Measurements from ENCODE around the gene AFMID. TPM values are rescaled to one million over a fixed set of nuclear protein-coding genes. Genes with fewer than 3 reads are reported as not detected.
A peak's percentile ranks its signal among the peaks of the same experiment; 100 is the strongest.

Gene AFMID
- total RNA-seq, 1 donor from 2014 or later, result 38.6 TPM

- Histone ChIP-seq H3K9me3 (no peaks in the 10 kb centered on the region), H3K36me3 (no peaks in the 10 kb centered on the region), H3K27ac (peak overlapping the region; percentile 31), H3K4me1 (peaks cover 23% of the 10 kb centered on the region), H3K4me3 (no peak overlapping the region), H3K27me3 (ENCODE audit: low read depth) (no peaks in the 10 kb centered on the region)
- DNase-seq (no peak), ATAC-seq (no peak)
- no peak for TF ChIP-seq CTCF (IDR thresholded peaks at IDR 0.05)
- intact Hi-C loops (cut with DNase I), result no loop called here
These were observed 36.6 kb downstream of the AFMID start for GRCh38 chr17:78223765-78224164.

- ATAC-seq (no peak), DNase-seq (no peak)
- Histone ChIP-seq H3K27ac (peak overlapping the region; percentile 31), H3K27me3 (ENCODE audit: low read depth) (no peaks in the 10 kb centered on the region), H3K4me3 (no peak overlapping the region), H3K4me1 (peaks cover 23% of the 10 kb centered on the region), H3K36me3 (no peaks in the 10 kb centered on the region), H3K9me3 (no peaks in the 10 kb centered on the region)
- TF ChIP-seq CTCF (IDR thresholded peaks at IDR 0.05), result no peak
- intact Hi-C loops (cut with DNase I), result no loop called here
These were observed 37.3 kb downstream of the AFMID start for GRCh38 chr17:78224231-78225087.

- H3K27ac ChIP-seq, result no peak overlapping the region
- intact Hi-C loops (cut with DNase I), result no loop called here
- H3K9me3 ChIP-seq, result no peaks in the 10 kb centered on the region
- ATAC-seq (no peak), DNase-seq (no peak)
- no peaks in the 10 kb centered on the region for H3K36me3 ChIP-seq
- TF ChIP-seq CTCF (IDR thresholded peaks at IDR 0.05), result no peak
- H3K27me3 ChIP-seq (ENCODE audit: low read depth), result peaks cover under 1% of the 10 kb centered on the region
- H3K4me1 ChIP-seq, result peaks cover 23% of the 10 kb centered on the region
- no peak overlapping the region for H3K4me3 ChIP-seq
These were observed 38.1 kb downstream of the AFMID start for GRCh38 chr17:78225088-78225865.

GRCh38 chr17:78226055-78226758 lies 39.0 kb downstream of the AFMID start:
- peaks cover 9% of the 10 kb centered on the region for H3K27me3 ChIP-seq (ENCODE audit: low read depth)
- H3K9me3 ChIP-seq, result no peaks in the 10 kb centered on the region
- peaks cover 23% of the 10 kb centered on the region for H3K4me1 ChIP-seq
- ATAC-seq (no peak), DNase-seq (no peak)
- no peak overlapping the region for H3K4me3 ChIP-seq
- intact Hi-C loops (cut with DNase I), result no loop called here
- no peak for TF ChIP-seq CTCF (IDR thresholded peaks at IDR 0.05)
- H3K27ac ChIP-seq, result no peak overlapping the region
- H3K36me3 ChIP-seq, result no peaks in the 10 kb centered on the region

GRCh38 chr17:78226759-78227454 lies 39.7 kb downstream of the AFMID start:
- intact Hi-C loops (cut with DNase I), result no loop called here
- TF ChIP-seq CTCF (IDR thresholded peaks at IDR 0.05), result no peak
- DNase-seq, result no peak
- Histone ChIP-seq H3K27ac (no peak overlapping the region), H3K4me3 (no peak overlapping the region), H3K27me3 (ENCODE audit: low read depth) (peaks cover 15% of the 10 kb centered on the region), H3K36me3 (no peaks in the 10 kb centered on the region), H3K9me3 (no peaks in the 10 kb centered on the region), H3K4me1 (peaks cover 23% of the 10 kb centered on the region)
- ATAC-seq, result peak; percentile 16 to 22

All from lower lobe of right lung (tissue), 2 donors.